HepG2 (cell line): ENCODE data around the gene IGSF8. TPM values are rescaled to one million over a fixed set of nuclear protein-coding genes. Genes with fewer than 3 reads are reported as not detected.

Source experiments
- HNRNPUL1 ChIP-seq: fragments of 200-400 bp; formaldehyde crosslinking; IDR thresholded peaks from 2 replicates; pipeline ENCODE4 v1.6.1; 2017; ENCODE audit warnings: low read depth, mild to moderate bottlenecking, low read length, moderate library complexity
- NFYB ChIP-seq: sonication (generic); formaldehyde crosslinking; IDR thresholded peaks from 2 replicates; pipeline ENCODE4 v1.4.0; 2020; ENCODE audit warnings: missing genetic modification reagents
- PATZ1 ChIP-seq: sonication (generic); formaldehyde crosslinking; IDR thresholded peaks from 2 replicates; pipeline ENCODE4 v1.4.0; 2020; ENCODE audit warnings: missing genetic modification reagents
- RAD21 ChIP-seq: fragments of 450-650 bp; formaldehyde crosslinking; IDR thresholded peaks from 2 replicates; pipeline ENCODE4 v1.5.0; 2020; ENCODE audit warnings: mild to moderate bottlenecking
- SP2 ChIP-seq: sonication (generic); formaldehyde crosslinking; IDR thresholded peaks from 2 replicates; pipeline ENCODE4 v1.5.1; 2020; ENCODE audit warnings: mild to moderate bottlenecking, missing genetic modification reagents
- TAF1 ChIP-seq: sonication (generic); formaldehyde crosslinking; IDR thresholded peaks from 2 replicates; pipeline ENCODE4 v1.4.0; 2020; ENCODE audit warnings: missing genetic modification reagents
- ZFX ChIP-seq: sonication (generic); formaldehyde crosslinking; IDR thresholded peaks from 2 replicates; pipeline ENCODE4 v1.4.0; 2020; ENCODE audit warnings: mild to moderate bottlenecking, low read depth, missing genetic modification reagents, moderate library complexity
- ZMYM2 ChIP-seq: sonication (generic); formaldehyde crosslinking; IDR thresholded peaks from 2 replicates; pipeline ENCODE4 v1.8.0; 2022; ENCODE audit warnings: mild to moderate bottlenecking, missing genetic modification reagents
- ZNF552 ChIP-seq: sonication (generic); formaldehyde crosslinking; IDR thresholded peaks from 2 replicates; pipeline ENCODE4 v1.9.0; 2022; ENCODE audit warnings: missing genetic modification reagents, mild to moderate bottlenecking, borderline replicate concordance
- ZNF674 ChIP-seq: sonication (generic); formaldehyde crosslinking; IDR thresholded peaks from 2 replicates; pipeline ENCODE4 v1.5.0; 2020; ENCODE audit warnings: low read depth, mild to moderate bottlenecking, missing genetic modification reagents
- ZNF781 ChIP-seq: sonication (generic); formaldehyde crosslinking; IDR thresholded peaks from 2 replicates; pipeline ENCODE4 v1.5.1; 2020; ENCODE audit warnings: borderline replicate concordance, mild to moderate bottlenecking, missing genetic modification reagents; ENCODE audit errors: not compliant biosample characterization
- ZNF788 ChIP-seq: sonication (generic); formaldehyde crosslinking; IDR thresholded peaks from 2 replicates; pipeline ENCODE4 v1.5.0; 2020; ENCODE audit warnings: mild to moderate bottlenecking, missing genetic modification reagents, borderline replicate concordance
- ZSCAN5A ChIP-seq: sonication (generic); formaldehyde crosslinking; IDR thresholded peaks from 2 replicates; pipeline ENCODE4 v1.8.0; 2022; ENCODE audit warnings: mild to moderate bottlenecking, missing genetic modification reagents, borderline replicate concordance
- polyA plus RNA-seq, 8 experiments: library from polyadenylated mRNA; depleted of rRNA in 3 of 8; stranded (reverse) in 7 of 8; unstranded in 1 of 8; fragments of >200 nt; fragmentation: Illumina TruSeq in 4 of 8; extraction: Trizol in 4 of 8; gene quantifications; 2 replicates each; pipeline versions ENCODE4 v1.2.1 to v1.2.3, GENCODE V29; 2011 to 2016; ENCODE audit warnings: low read depth in 4 of 8, missing spikeins in 1 of 8, mixed read lengths in 1 of 8; ENCODE audit not compliant: insufficient read depth in 1 of 8
- total RNA-seq, 5 experiments: library from RNA; depleted of rRNA; stranded (reverse); fragments of >200 nt; fragmentation: Illumina TruSeq; extraction: Trizol; gene quantifications; 2 replicates each; pipeline ENCODE4 v1.2.3, GENCODE V29; 2016; ENCODE audit warnings: low read depth in 1 of 5
- TF ChIP-seq, protein P1 (sequence below): sonication (generic); formaldehyde crosslinking; IDR thresholded peaks from 2 replicates; pipeline ENCODE4 v1.4.0; 2020; ENCODE audit warnings: mild to moderate bottlenecking, missing genetic modification reagents
- TF ChIP-seq, protein P2 (sequence below): sonication (generic); formaldehyde crosslinking; IDR thresholded peaks from 2 replicates; pipeline ENCODE4 v1.5.1; 2020; ENCODE audit warnings: missing genetic modification reagents, mild to moderate bottlenecking, borderline replicate concordance

Gene IGSF8
- total and polyA plus RNA-seq, 2 of the 13 experiments (the other 11 are each of a cell fraction or from before 2014, with no cell fraction given) = 24.0 to 41.0 TPM

GRCh38 chr1:160070243-160071163 is 27.9 kb downstream of the IGSF8 start (continued):
- TF ChIP-seq ZNF552 (CRISPR knock-in tag) (no peak), NFYB (peak; percentile 68), RAD21 (CRISPR knock-in tag) (no peak), PATZ1 (CRISPR knock-in tag) (no peak; the same call in 1 of the 2 replicates), HNRNPUL1 (no peak), SP2 (CRISPR knock-in tag) (peak; percentile 64), ZSCAN5A (no peak), ZNF781 (CRISPR knock-in tag) (no peak), ZMYM2 (CRISPR knock-in tag) (no peak), ZFX (CRISPR knock-in tag) (peak; percentile 67), ZNF788 (CRISPR knock-in tag) (peak; percentile 46; the same call in 1 of the 2 replicates), TAF1 (peak; percentile 47; the same call in 1 of the 2 replicates), ZNF674 (CRISPR knock-in tag) (no peak)
- TF ChIP-seq, protein P1, sequence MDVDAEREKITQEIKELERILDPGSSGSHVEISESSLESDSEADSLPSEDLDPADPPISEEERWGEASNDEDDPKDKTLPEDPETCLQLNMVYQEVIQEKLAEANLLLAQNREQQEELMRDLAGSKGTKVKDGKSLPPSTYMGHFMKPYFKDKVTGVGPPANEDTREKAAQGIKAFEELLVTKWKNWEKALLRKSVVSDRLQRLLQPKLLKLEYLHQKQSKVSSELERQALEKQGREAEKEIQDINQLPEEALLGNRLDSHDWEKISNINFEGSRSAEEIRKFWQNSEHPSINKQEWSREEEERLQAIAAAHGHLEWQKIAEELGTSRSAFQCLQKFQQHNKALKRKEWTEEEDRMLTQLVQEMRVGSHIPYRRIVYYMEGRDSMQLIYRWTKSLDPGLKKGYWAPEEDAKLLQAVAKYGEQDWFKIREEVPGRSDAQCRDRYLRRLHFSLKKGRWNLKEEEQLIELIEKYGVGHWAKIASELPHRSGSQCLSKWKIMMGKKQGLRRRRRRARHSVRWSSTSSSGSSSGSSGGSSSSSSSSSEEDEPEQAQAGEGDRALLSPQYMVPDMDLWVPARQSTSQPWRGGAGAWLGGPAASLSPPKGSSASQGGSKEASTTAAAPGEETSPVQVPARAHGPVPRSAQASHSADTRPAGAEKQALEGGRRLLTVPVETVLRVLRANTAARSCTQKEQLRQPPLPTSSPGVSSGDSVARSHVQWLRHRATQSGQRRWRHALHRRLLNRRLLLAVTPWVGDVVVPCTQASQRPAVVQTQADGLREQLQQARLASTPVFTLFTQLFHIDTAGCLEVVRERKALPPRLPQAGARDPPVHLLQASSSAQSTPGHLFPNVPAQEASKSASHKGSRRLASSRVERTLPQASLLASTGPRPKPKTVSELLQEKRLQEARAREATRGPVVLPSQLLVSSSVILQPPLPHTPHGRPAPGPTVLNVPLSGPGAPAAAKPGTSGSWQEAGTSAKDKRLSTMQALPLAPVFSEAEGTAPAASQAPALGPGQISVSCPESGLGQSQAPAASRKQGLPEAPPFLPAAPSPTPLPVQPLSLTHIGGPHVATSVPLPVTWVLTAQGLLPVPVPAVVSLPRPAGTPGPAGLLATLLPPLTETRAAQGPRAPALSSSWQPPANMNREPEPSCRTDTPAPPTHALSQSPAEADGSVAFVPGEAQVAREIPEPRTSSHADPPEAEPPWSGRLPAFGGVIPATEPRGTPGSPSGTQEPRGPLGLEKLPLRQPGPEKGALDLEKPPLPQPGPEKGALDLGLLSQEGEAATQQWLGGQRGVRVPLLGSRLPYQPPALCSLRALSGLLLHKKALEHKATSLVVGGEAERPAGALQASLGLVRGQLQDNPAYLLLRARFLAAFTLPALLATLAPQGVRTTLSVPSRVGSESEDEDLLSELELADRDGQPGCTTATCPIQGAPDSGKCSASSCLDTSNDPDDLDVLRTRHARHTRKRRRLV (CRISPR knock-in tag) = 0 out of 2 replicates have a peak, but pooled peaks have one; percentile 42
- TF ChIP-seq, protein P2, sequence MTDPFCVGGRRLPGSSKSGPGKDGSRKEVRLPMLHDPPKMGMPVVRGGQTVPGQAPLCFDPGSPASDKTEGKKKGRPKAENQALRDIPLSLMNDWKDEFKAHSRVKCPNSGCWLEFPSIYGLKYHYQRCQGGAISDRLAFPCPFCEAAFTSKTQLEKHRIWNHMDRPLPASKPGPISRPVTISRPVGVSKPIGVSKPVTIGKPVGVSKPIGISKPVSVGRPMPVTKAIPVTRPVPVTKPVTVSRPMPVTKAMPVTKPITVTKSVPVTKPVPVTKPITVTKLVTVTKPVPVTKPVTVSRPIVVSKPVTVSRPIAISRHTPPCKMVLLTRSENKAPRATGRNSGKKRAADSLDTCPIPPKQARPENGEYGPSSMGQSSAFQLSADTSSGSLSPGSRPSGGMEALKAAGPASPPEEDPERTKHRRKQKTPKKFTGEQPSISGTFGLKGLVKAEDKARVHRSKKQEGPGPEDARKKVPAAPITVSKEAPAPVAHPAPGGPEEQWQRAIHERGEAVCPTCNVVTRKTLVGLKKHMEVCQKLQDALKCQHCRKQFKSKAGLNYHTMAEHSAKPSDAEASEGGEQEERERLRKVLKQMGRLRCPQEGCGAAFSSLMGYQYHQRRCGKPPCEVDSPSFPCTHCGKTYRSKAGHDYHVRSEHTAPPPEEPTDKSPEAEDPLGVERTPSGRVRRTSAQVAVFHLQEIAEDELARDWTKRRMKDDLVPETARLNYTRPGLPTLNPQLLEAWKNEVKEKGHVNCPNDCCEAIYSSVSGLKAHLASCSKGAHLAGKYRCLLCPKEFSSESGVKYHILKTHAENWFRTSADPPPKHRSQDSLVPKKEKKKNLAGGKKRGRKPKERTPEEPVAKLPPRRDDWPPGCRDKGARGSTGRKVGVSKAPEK = peak; percentile 92; the same call in 1 of the 2 replicates
